Sigmoid colon (tissue), 7 donors: Measurements from ENCODE around the gene SYT8. TPM values are rescaled to one million over a fixed set of nuclear protein-coding genes. Genes with fewer than 3 reads are reported as not detected.

Experiments
- DNase-seq: peaks from one replicate; pipeline ENCODE4 v3.0.0-alpha.2; 2019
- H3K27ac ChIP-seq, 4 donors: fragments of 200-600 bp; sonication (generic); one replicate each; pipeline ENCODE4 v1.5.1; 2016 to 2019; ENCODE audit warnings: mild to moderate bottlenecking in 1 of 4
- H3K27me3 ChIP-seq, 3 donors: fragments of 200-600 bp; sonication (generic); one replicate each; pipeline ENCODE4 v1.5.1; 2019; ENCODE audit warnings: mild to moderate bottlenecking in 1 of 3
- H3K36me3 ChIP-seq, 4 donors: fragments of 200-600 bp; sonication (generic); one replicate each; pipeline ENCODE4 v1.5.1; 2016 to 2019
- H3K4me1 ChIP-seq, 4 donors: fragments of 200-600 bp; sonication (generic); one replicate each; pipeline ENCODE4 v1.5.1; 2017 to 2019
- H3K4me3 ChIP-seq, 4 donors: fragments of 200-600 bp; sonication (generic); one replicate each; pipeline ENCODE4 v1.5.1; 2017 to 2019; ENCODE audit warnings: mild to moderate bottlenecking in 2 of 4, moderate library complexity in 1 of 4
- H3K9me3 ChIP-seq, 4 donors: fragments of 200-600 bp in 3 of 4; sonication (generic) in 3 of 4; one replicate each; pipeline versions ENCODE4 v1.5.1 to v1.6.1; 2013 to 2019
- CTCF ChIP-seq, 4 experiments: fragments of 450-650 bp in 3 of 4; fragments of 200-600 bp in 1 of 4; IDR thresholded peaks; one replicate each; pipeline ENCODE4 v1.5.1; 2016 to 2019; ENCODE audit warnings: antibody characterized with exemption in 4 of 4, mild to moderate bottlenecking in 3 of 4, moderate library complexity in 2 of 4
- EP300 ChIP-seq, 4 donors: sonication (generic); formaldehyde crosslinking; IDR thresholded peaks; one replicate each; pipeline ENCODE4 v1.6.1; 2017; ENCODE audit warnings: antibody characterized with exemption in 4 of 4
- POLR2A ChIP-seq, 2 donors: fragments of 450-650 bp; IDR thresholded peaks; one replicate each; pipeline ENCODE4 v1.6.1; 2016; ENCODE audit warnings: antibody characterized with exemption in 2 of 2, mild to moderate bottlenecking in 2 of 2, moderate library complexity in 2 of 2
- POLR2AphosphoS5 ChIP-seq, 4 donors: sonication (generic); formaldehyde crosslinking; IDR thresholded peaks; one replicate each; pipeline ENCODE4 v1.6.1; 2017; ENCODE audit warnings: antibody characterized with exemption in 4 of 4
- WGBS, 2 donors: extraction: QIAGEN DNeasy Blood & Tissue Kit; methylation state at CpG; one replicate each; pipeline ENCODE4 v1.1.7; 2013; 5-methylcytosine and 5-hydroxymethylcytosine counted together
- intact Hi-C: fragments of 100-400 bp; cut with DNase I; formaldehyde crosslinking; loops from one replicate; pipeline ENCODE4 v1.15.1; 2023
- polyA plus RNA-seq, 3 donors: library from polyadenylated mRNA; stranded (reverse); fragments of 200-250 nt; gene quantifications; one replicate each; pipeline ENCODE4 v1.2.3, GENCODE V29; 2013
- total RNA-seq, 4 donors: library from RNA; depleted of rRNA; stranded (reverse); fragments of >200 nt; gene quantifications; one replicate each; pipeline ENCODE4 v1.1.0, GENCODE V29; 2016
- donor health status: healthy with polysubstance abuse.
- donor health status: Bipolar disorder and iron deficiency.
- donor health status: healthy.

Gene SYT8
- total and polyA plus RNA-seq, 7 donors: 1.8 to 5.4 TPM; not detected in 5

GRCh38 chr11:1821562-1821961 is 13.2 kb upstream of the SYT8 start:
- H3K27ac ChIP-seq: no peak overlapping the region
- H3K4me1 ChIP-seq: peaks cover 0 to 3% (median 2%) of the 10 kb centered on the region in 4 donors
- H3K27me3 ChIP-seq: no peaks in the 10 kb centered on the region
- H3K9me3 ChIP-seq: peaks cover 0 to 7% (median 5%) of the 10 kb centered on the region in 4 donors
- no peaks in the 10 kb centered on the region for H3K36me3 ChIP-seq
- H3K4me3 ChIP-seq: no peak overlapping the region
- TF ChIP-seq POLR2AphosphoS5 (IDR thresholded peaks at IDR 0.05) (no peak), CTCF (IDR thresholded peaks at IDR 0.05) (no peak), POLR2A (IDR thresholded peaks at IDR 0.05) (no peak), EP300 (IDR thresholded peaks at IDR 0.05) (no peak)
- intact Hi-C loops: no loop called here
- no peak for DNase-seq

DNA sequence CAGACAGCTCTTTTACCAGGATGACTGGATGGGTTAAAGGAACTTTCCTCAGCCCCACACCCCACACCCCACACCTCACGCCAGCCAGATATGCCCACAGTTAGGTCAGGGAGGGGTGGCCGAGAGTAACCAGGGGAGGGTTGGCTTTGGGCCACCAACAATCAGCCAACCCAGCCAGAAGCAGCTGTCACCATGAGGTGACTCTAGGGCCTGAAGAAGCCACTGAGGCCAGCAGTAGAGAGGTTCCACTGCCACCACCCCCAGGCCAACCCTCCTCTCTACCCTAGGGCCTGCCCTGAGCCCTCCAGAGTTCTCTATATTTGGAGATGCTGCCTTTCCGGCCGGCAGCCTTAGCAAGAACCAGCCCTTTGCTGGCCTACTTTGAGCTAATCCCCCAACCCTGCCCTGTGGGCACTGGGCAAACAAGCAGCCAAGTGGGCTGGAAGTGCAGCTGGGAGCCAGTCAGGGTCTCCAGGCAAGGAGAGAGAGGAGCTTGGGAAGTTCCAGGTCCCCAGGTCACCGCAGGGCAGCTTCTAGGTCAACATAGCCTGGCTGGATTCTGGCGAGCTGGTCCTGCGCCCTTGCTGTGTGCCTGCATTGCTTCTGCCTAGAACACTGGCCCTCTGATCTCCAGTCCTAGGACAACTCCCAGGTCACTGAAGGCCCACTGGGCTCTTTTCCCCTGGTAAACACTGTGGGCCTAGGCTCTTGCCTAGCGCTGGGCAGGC is 12.0 kb upstream of the SYT8 start:
- TF ChIP-seq CTCF (IDR thresholded peaks at IDR 0.05) (no peak), POLR2A (IDR thresholded peaks at IDR 0.05) (no peak), EP300 (IDR thresholded peaks at IDR 0.05) (no peak), POLR2AphosphoS5 (IDR thresholded peaks at IDR 0.05) (no peak)
- H3K4me1 ChIP-seq: peaks cover 0 to 15% (median 13%) of the 10 kb centered on the region in 4 donors
- H3K36me3 ChIP-seq: no peaks in the 10 kb centered on the region
- H3K9me3 ChIP-seq: peaks cover 0 to 7% (median 5%) of the 10 kb centered on the region in 4 donors
- WGBS, 2 donors: 92% methylated on average over 8 of the region's 8 CpGs
- no peaks in the 10 kb centered on the region for H3K27me3 ChIP-seq
- H3K4me3 ChIP-seq: no peak overlapping the region
- intact Hi-C loops: no loop called here
- no peak for DNase-seq
- H3K27ac ChIP-seq: no peak overlapping the region

GRCh38 chr11:1823376-1824220 is 11.2 kb upstream of the SYT8 start:
- Histone ChIP-seq H3K27me3 (no peaks in the 10 kb centered on the region), H3K36me3 (no peaks in the 10 kb centered on the region), H3K27ac (no peak overlapping the region), H3K4me3 (no peak overlapping the region), H3K4me1 (peaks cover 0 to 15% (median 13%) of the 10 kb centered on the region in 4 donors), H3K9me3 (peaks cover 0 to 7% (median 3%) of the 10 kb centered on the region in 4 donors)
- intact Hi-C loops: no loop called here
- TF ChIP-seq POLR2A (IDR thresholded peaks at IDR 0.05) (no peak), CTCF (IDR thresholded peaks at IDR 0.05) (no peak), POLR2AphosphoS5 (IDR thresholded peaks at IDR 0.05) (no peak), EP300 (IDR thresholded peaks at IDR 0.05) (no peak)
- 92 to 93% methylated on average over 19 of the region's 19 CpGs for WGBS, 2 donors
- no peak for DNase-seq

DNA sequence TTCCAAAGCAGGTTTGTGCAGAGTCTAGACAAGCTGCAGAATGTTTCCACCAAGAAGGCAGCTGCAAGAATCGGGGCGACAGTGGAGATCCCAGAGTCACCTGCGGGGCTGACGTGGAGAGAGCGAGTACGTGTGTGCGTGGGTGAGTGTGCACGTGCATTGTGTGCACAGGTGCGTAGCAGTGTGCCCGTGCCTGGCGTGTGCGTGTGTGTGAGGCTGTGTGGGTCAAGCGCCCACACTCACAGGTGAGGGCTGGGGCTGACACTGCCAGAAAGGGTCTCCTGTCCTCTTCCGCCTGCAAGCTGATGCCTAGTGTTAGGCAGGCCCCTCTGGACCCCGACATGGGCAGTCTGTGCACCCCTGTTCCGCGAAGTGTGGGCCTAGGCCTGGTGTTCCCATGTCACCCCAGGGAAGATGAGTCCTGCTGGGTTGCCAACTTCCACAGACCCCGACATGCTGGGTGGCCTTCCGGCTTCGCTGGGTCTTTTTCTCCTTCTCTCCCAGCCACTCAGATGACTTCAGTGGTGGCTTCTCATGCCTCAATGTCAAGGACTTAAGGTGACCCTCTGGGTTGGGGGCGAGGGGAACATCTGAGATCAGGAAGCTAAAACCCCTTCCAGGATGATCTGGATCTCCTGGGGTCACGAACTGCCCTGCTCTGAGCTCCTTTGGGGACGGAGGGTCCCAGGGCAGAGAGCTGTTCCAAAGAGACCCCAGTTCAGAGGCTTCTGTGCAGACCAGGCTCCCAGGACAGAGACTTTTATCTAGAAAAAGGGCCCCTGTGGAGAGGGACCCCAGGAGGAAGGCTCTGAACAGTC is 10.4 kb upstream of the SYT8 start:
- no peaks in the 10 kb centered on the region for H3K36me3 ChIP-seq
- H3K27ac ChIP-seq: no peak overlapping the region
- H3K4me1 ChIP-seq: peaks cover 0 to 15% (median 13%) of the 10 kb centered on the region in 4 donors
- H3K4me3 ChIP-seq: no peak overlapping the region
- H3K9me3 ChIP-seq: no peaks in the 10 kb centered on the region
- DNase-seq: no peak
- intact Hi-C loops: no loop called here
- 88 to 94% methylated on average over 23 of the region's 23 CpGs for WGBS, 2 donors
- no peak for TF ChIP-seq POLR2A (IDR thresholded peaks at IDR 0.05)
- no peak for TF ChIP-seq EP300 (IDR thresholded peaks at IDR 0.05)
- TF ChIP-seq POLR2AphosphoS5 (IDR thresholded peaks at IDR 0.05): no peak
- no peak for TF ChIP-seq CTCF (IDR thresholded peaks at IDR 0.05)
- no peaks in the 10 kb centered on the region for H3K27me3 ChIP-seq
